Vagina (tissue), 2 donors: ENCODE data around the gene NSG1. TPM values are rescaled to one million over a fixed set of nuclear protein-coding genes. Genes with fewer than 3 reads are reported as not detected.

Source experiments
- DNase-seq, 2 donors: peaks; one replicate each; pipeline ENCODE4 v3.0.0-alpha.2; 2017; ENCODE audit errors: extremely low spot score in 2 of 2
- H3K27ac ChIP-seq: fragments of 200-600 bp; sonication (generic); one replicate; pipeline ENCODE4 v1.5.1; 2019
- H3K27me3 ChIP-seq: fragments of 200-600 bp; sonication (generic); one replicate; pipeline ENCODE4 v1.5.1; 2019
- H3K36me3 ChIP-seq, 2 donors: fragments of 200-600 bp; sonication (generic); one replicate each; pipeline ENCODE4 v1.5.1; 2017 to 2019
- H3K4me1 ChIP-seq: fragments of 200-600 bp; sonication (generic); one replicate; pipeline ENCODE4 v1.5.1; 2019
- H3K4me3 ChIP-seq, 2 donors: fragments of 200-600 bp; sonication (generic); 1 replicate in 1 of 2; 2 replicates in 1 of 2; pipeline ENCODE4 v1.5.1; 2016 to 2019
- H3K9me3 ChIP-seq: fragments of 200-600 bp; sonication (generic); one replicate; pipeline ENCODE4 v1.5.1; 2019
- POLR2A ChIP-seq, 2 donors: fragments of 450-650 bp; IDR thresholded peaks; one replicate each; pipeline ENCODE4 v1.6.1; 2017; ENCODE audit warnings: antibody characterized with exemption in 2 of 2, mild to moderate bottlenecking in 2 of 2, moderate library complexity in 2 of 2
- POLR2AphosphoS5 ChIP-seq, 2 donors: sonication (generic); formaldehyde crosslinking; IDR thresholded peaks; one replicate each; pipeline ENCODE4 v1.9.0; 2017; ENCODE audit warnings: antibody characterized with exemption in 2 of 2, mild to moderate bottlenecking in 2 of 2, low read depth in 1 of 2; ENCODE audit not compliant: insufficient read depth in 1 of 2
- intact Hi-C: fragments of 100-400 bp; cut with DNase I; formaldehyde crosslinking; loops from one replicate; pipeline ENCODE4 v1.15.1; 2023
- total RNA-seq: library from RNA; depleted of rRNA; stranded (reverse); fragments of >200 nt; gene quantifications from one replicate; pipeline ENCODE4 v1.2.3, GENCODE V29; 2016
- TF ChIP-seq, protein P1 (sequence below), 3 experiments: fragments of 450-650 bp in 2 of 3; fragments of 200-600 bp in 1 of 3; sonication (generic) in 1 of 3; IDR thresholded peaks; one replicate each; pipeline ENCODE4 v1.5.1; 2017 to 2019; ENCODE audit warnings: antibody characterized with exemption in 3 of 3, mild to moderate bottlenecking in 2 of 3, moderate library complexity in 2 of 3

The NSG1 gene
- total RNA-seq, 1 donor from 2014 or later, result 32.9 TPM

- Histone ChIP-seq H3K4me3 (no peak overlapping the region), H3K27ac (no peak overlapping the region), H3K9me3 (no peaks in the 10 kb centered on the region), H3K27me3 (no peaks in the 10 kb centered on the region), H3K4me1 (peaks cover 5% of the 10 kb centered on the region), H3K36me3 (peaks cover 0 to 19% of the 10 kb centered on the region in 2 donors)
- intact Hi-C loops, result no loop called here
- TF ChIP-seq POLR2A (IDR thresholded peaks at IDR 0.05) (no peak), POLR2AphosphoS5 (IDR thresholded peaks at IDR 0.05; ENCODE audit: insufficient read depth in 1 of 2, low read depth in 1 of 2) (no peak)
- TF ChIP-seq, protein P1, sequence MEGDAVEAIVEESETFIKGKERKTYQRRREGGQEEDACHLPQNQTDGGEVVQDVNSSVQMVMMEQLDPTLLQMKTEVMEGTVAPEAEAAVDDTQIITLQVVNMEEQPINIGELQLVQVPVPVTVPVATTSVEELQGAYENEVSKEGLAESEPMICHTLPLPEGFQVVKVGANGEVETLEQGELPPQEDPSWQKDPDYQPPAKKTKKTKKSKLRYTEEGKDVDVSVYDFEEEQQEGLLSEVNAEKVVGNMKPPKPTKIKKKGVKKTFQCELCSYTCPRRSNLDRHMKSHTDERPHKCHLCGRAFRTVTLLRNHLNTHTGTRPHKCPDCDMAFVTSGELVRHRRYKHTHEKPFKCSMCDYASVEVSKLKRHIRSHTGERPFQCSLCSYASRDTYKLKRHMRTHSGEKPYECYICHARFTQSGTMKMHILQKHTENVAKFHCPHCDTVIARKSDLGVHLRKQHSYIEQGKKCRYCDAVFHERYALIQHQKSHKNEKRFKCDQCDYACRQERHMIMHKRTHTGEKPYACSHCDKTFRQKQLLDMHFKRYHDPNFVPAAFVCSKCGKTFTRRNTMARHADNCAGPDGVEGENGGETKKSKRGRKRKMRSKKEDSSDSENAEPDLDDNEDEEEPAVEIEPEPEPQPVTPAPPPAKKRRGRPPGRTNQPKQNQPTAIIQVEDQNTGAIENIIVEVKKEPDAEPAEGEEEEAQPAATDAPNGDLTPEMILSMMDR (IDR thresholded peaks at IDR 0.05), result no peak
- DNase-seq, result no peak
Measured at GRCh38 chr4:4438891-4439290, 52.0 kb downstream of the NSG1 start.

- intact Hi-C loops, result no loop called here
- TF ChIP-seq POLR2A (IDR thresholded peaks at IDR 0.05) (no peak), POLR2AphosphoS5 (IDR thresholded peaks at IDR 0.05; ENCODE audit: insufficient read depth in 1 of 2, low read depth in 1 of 2) (no peak)
- TF ChIP-seq, protein P1 (IDR thresholded peaks at IDR 0.05), result no peak
Measured at GRCh38 chr4:4439782-4440181, 52.9 kb downstream of the NSG1 start.

DNA sequence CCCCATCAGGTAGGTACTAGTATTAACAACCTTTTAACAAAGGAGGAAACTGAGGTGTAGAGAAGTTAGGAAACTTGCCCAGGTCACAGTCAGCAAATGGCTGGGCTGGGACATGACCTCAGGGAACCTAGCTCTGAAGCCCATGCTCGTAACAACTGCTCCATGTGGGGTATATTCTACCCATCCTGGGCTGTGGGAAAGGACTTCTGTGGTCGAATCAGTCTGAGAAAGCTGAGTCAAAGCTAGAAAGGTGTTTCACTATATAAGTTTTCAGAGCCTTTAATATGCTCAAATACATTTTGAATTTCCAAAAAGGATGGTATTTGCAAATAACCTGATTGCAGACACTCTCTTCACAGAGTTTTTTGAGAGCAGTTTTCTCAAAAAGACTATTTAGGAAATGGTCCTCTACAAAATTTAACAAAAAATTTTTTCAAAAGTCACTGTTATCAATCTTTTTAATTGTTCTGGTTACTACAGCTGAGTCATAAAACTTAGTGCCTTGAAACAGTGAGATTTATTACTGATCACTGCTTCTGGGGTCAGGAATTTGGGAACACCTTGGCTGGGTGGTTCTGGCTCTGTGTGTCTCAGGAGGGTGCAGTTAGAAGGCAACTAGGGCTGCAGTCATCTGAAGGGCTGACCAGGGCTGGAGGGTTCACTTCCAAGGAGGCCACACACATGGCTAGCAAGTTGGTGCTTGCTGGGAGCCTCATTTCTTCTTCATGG lies 53.6 kb downstream of the NSG1 start:
- no peak overlapping the region for H3K4me3 ChIP-seq
- no peak for DNase-seq
- no peak for TF ChIP-seq POLR2AphosphoS5 (IDR thresholded peaks at IDR 0.05; ENCODE audit: insufficient read depth in 1 of 2, low read depth in 1 of 2)
- TF ChIP-seq, protein P1 (IDR thresholded peaks at IDR 0.05), result no peak
- no peak for TF ChIP-seq POLR2A (IDR thresholded peaks at IDR 0.05)
- peaks cover 0 to 15% of the 10 kb centered on the region in 2 donors for H3K36me3 ChIP-seq
- intact Hi-C loops, result no loop called here
- H3K27me3 ChIP-seq, result no peaks in the 10 kb centered on the region
- no peaks in the 10 kb centered on the region for H3K9me3 ChIP-seq
- peaks cover 12% of the 10 kb centered on the region for H3K4me1 ChIP-seq
- no peak overlapping the region for H3K27ac ChIP-seq

More at GRCh38 chr4:4439782-4440181, 52.9 kb downstream of the NSG1 start:
- Histone ChIP-seq H3K4me1 (peaks cover 12% of the 10 kb centered on the region), H3K27me3 (no peaks in the 10 kb centered on the region), H3K36me3 (peaks cover 0 to 15% of the 10 kb centered on the region in 2 donors), H3K4me3 (no peak overlapping the region), H3K9me3 (no peaks in the 10 kb centered on the region), H3K27ac (no peak overlapping the region)
- peak in 1 of 2 donors; percentile 52 for DNase-seq

GRCh38 chr4:4443821-4444220 lies 56.9 kb downstream of the NSG1 start:
- no peak for DNase-seq
- TF ChIP-seq, protein P1 (IDR thresholded peaks at IDR 0.05), result no peak
- no peak for TF ChIP-seq POLR2AphosphoS5 (IDR thresholded peaks at IDR 0.05; ENCODE audit: insufficient read depth in 1 of 2, low read depth in 1 of 2)
- no peak for TF ChIP-seq POLR2A (IDR thresholded peaks at IDR 0.05)
- intact Hi-C loops, result no loop called here

DNA sequence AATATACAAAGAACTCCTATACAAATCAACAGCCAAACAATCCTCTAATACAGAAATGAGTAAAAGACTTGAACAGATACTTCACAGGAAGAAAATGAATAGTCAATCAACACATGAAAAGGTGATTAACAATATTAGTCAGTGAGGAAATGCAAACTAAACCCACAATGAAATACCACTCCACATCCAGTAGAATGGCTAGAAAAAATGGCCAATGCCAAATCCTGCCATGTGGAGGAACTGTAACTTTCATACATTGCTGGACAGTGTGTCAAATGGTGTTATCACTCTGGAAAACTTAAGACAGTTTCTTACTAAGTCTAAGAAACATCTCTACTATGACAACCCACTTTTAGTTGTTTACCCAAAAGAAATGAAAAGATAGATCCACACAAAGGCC lies 59.5 kb downstream of the NSG1 start:
- Histone ChIP-seq H3K36me3 (no peaks in the 10 kb centered on the region), H3K9me3 (no peaks in the 10 kb centered on the region), H3K4me3 (no peak overlapping the region), H3K27me3 (no peaks in the 10 kb centered on the region), H3K4me1 (peaks cover 12% of the 10 kb centered on the region), H3K27ac (no peak overlapping the region)
- intact Hi-C loops, result no loop called here
- no peak for DNase-seq
- TF ChIP-seq, protein P1 (IDR thresholded peaks at IDR 0.05), result no peak
- TF ChIP-seq POLR2A (IDR thresholded peaks at IDR 0.05), result no peak
- TF ChIP-seq POLR2AphosphoS5 (IDR thresholded peaks at IDR 0.05; ENCODE audit: insufficient read depth in 1 of 2, low read depth in 1 of 2), result no peak

More at GRCh38 chr4:4443821-4444220, 56.9 kb downstream of the NSG1 start:
- Histone ChIP-seq H3K27ac (no peak overlapping the region), H3K27me3 (no peaks in the 10 kb centered on the region), H3K36me3 (no peaks in the 10 kb centered on the region), H3K9me3 (no peaks in the 10 kb centered on the region), H3K4me1 (peaks cover 12% of the 10 kb centered on the region), H3K4me3 (no peak overlapping the region)
